Omental fat pad (tissue), 4 donors: ENCODE results near the gene NIT1. TPM values are rescaled to one million over a fixed set of nuclear protein-coding genes. Genes with fewer than 3 reads are reported as not detected.

Source experiments
- ATAC-seq: fragments of 150-250 bp; one replicate; pipeline ENCODE4 v1.9.1; 2016; ENCODE audit warnings: mild to moderate bottlenecking, moderate library complexity; ENCODE audit not compliant: low FRiP score
- DNase-seq: peaks from one replicate; pipeline ENCODE4 v3.0.0-alpha.2; 2019; ENCODE audit warnings: low spot score
- CTCF ChIP-seq, 3 donors: fragments of 450-650 bp; IDR thresholded peaks; one replicate each; pipeline ENCODE4 v1.5.1; 2016 to 2017; ENCODE audit warnings: antibody characterized with exemption in 3 of 3, mild to moderate bottlenecking in 3 of 3, moderate library complexity in 2 of 3
- total RNA-seq, 4 donors: library from RNA; depleted of rRNA; stranded (reverse); fragments of >200 nt; gene quantifications; one replicate each; pipeline ENCODE4 v1.1.0, GENCODE V29; 2016

Gene NIT1
- 100 to 1,000 TPM in 1 of 4 donors, 10 to 100 TPM in 3; 28.1 to 122 (median 33.4) TPM for total RNA-seq

DNA sequence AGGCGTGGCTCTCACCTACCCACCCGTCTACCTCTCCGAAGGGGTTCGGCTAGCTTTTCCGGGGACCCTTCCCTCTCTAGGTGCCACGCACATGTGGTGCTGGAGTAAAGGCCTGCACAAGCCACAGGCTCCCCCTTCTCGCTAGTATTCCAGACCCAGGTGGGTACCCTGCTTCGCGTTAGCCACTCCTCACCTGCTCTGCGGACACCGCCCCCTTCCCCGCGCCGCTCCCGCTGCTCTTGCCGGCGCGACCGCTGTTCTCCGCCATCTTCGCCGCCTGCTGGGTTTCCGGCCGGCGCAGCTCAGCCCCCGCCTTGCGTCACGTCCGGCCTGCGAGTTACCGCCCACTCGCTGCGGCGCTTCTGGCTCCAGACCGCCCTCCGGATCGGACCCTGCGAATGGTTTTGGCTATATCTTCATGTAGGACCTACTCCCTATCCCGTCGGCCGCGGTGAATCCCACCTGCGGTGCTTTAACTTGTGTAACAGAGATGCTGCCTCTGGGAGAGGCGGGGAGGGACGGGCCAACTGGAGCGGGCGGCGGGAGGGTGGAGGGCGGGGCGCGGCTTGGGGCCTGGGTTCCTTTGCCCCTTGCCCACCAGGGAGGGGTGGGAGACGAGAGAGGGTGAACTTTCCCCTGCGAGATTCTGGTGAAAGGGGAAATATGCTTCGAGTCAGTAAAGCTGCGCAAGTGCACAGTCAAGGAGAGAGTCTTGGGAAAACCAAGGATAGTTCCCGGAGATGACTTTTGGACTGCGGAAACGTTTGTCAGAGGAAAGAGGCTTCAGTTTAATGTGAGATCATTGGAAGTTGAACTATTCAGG is at the start of gene NIT1, which contains the start of gene PFDN2:
NIT1 (plus strand) TSS at position 347 of the 823 bp plus-strand sequence; CDS start at position 419, 72 bp downstream.
PFDN2 (minus strand) TSS at position 279 of the 823 bp plus-strand sequence; CDS start at position 268, 11 bp downstream.
- DNase-seq (peak; percentile 69), ATAC-seq (peak; percentile 85)
- TF ChIP-seq CTCF (IDR thresholded peaks at IDR 0.05), result no peak

DNA sequence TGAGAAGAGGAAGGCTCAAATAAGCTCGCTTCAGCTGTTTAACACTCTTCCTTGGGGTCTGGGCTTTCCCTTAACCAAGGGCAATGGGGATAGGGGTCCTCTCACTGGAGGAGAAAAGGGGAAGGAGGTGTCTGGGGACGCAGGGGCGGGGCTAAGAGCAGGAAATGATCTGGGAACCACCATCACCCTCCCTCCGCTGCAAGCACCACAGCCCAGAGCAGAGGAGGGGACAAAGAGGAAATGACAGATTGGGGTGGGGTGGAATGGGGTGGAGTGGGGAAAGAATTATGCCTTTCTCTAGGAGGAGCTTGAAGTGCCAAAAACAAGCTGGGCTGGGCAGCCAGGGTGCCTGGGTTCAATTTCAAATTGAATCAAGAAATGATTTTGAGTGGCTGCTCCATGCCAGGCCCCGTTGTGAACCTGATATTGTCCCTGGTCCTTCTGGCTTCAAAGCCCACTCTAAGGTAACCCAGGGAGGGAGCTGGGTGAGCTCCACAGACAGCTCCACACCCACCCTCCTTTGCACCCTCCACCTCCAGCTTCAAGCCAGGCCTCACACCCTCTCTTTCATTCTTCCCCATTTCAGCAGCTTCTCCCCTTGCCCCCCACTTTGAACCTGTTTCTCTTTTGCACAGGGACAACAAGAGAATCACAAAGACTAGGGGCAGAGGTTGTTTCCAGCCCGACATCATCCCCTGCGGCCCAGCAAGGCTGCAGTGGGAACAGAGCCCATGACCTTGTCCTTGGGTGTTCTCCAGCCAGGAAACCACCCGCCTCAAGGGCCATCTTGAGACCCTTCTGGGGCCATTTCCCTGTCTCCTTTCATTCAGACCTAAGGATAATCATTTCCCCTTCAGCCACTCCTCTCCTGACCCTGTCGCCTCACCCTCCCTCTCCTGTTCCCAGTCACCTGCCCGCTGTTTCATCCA is 49.3 kb upstream of the NIT1 start:
- DNase-seq, result no peak
- no peak for TF ChIP-seq CTCF (IDR thresholded peaks at IDR 0.05)
- peak; percentile 55 for ATAC-seq

GRCh38 chr1:161069241-161069640 is 48.7 kb upstream of the NIT1 start:
- ATAC-seq (no peak), DNase-seq (no peak)
- no peak for TF ChIP-seq CTCF (IDR thresholded peaks at IDR 0.05)

- ATAC-seq (peak; percentile 15), DNase-seq (no peak)
- no peak for TF ChIP-seq CTCF (IDR thresholded peaks at IDR 0.05)
These were observed 48.1 kb upstream of the NIT1 start, which contains the start of gene ARHGAP30 for GRCh38 chr1:161069731-161070270. Gene ARHGAP30 (minus strand): TSS chr1:161069891. CDS start chr1:161069624, 267 bp downstream.

DNA sequence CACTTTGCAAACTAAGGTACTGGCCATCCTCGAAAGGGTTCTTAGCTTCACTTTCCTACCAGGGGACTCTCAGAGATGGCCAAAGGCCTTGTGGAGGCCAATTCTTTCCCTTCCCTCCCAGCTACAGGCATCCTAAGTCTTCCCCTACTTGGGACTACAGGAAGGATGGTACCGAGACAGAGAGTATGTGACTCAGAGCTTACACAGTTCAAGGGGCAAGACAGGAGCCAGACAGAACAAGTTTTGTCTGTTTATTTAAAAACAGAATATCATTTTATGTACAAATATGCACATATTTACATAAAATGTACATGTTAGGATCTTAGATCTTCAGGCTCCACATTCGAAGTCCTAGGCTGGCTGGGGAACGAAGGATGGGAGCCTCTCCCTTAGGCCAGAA is 47.1 kb upstream of the NIT1 start:
- ATAC-seq (no peak), DNase-seq (no peak)
- no peak for TF ChIP-seq CTCF (IDR thresholded peaks at IDR 0.05)

- ATAC-seq (no peak), DNase-seq (no peak)
- TF ChIP-seq CTCF (IDR thresholded peaks at IDR 0.05), result no peak
These were observed 46.0 kb upstream of the NIT1 start for GRCh38 chr1:161071886-161072371.
